Epithelial cell of prostate (primary cell): Measurements from ENCODE around the gene CLASP1.
A peak's percentile ranks its signal among the peaks of the same experiment; 100 is the strongest.

ENCODE experiments used
- DNase-seq: peaks from one replicate; pipeline ENCODE4 v3.0.0-alpha.2; 2011; ENCODE audit warnings: low read depth, low spot score
- H3K27ac ChIP-seq: fragments of 450-650 bp; 2 replicates; pipeline ENCODE4 v1.5.1; 2017; ENCODE audit warnings: mild to moderate bottlenecking

Gene CLASP1

DNA sequence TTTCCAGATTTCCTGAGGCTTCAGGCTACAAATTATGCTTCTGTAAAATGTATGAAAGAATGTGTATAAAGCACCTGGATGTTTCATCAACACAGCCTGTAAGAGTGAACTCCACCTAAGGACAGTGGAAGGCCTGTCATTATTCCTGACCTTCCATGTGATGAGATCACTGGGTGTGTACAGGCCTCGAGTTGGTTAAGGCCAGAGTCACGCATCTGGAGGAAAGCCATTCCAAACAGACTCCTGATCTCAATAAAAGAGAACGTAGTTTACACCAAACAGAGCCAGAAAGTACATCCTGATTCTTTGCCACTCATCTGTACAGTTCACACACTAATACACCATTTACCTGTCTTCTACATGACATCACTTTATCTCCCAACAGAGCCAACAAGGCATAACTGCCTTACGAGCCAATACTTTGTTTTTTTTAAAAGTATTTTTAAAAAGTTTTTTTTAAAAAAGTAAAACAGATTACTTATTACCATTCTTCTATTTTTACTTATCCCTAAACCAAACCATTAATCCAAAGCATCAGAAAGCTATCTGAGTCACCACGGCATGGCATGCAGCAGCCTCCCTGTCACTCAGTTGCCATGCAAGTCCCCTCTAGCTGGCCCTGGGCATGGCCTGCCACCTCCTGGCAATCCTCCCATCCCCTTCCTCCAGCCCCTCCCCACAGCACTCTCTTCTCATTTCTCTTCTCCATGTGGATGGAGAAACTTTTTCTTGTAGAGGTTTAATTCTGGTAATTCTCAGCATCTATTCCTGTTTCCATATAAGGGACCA is 285.4 kb downstream of the CLASP1 start:
- H3K27ac ChIP-seq: peak overlapping the region; percentile 80
- peak; percentile 68 for DNase-seq

DNA sequence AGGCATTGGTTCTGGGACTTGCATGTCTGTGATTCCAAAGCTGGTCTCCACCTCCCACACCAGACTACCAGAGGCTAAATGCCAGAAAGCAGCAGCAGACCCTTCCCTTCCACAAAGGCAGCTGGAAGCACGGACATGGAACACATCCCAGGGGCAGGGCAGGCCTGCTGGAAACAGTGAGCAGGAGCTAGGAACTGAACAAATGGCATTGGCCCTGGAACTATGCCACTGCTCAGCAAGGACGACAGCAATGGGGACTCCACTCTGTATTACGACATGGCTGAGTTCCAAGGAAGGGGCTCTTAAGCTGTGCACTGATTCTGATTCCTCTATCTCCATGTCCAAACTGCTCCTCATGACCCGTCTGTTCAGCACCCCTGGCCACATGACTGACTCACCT is 286.5 kb downstream of the CLASP1 start:
- H3K27ac ChIP-seq: peak overlapping the region; percentile 80
- no peak for DNase-seq

DNA sequence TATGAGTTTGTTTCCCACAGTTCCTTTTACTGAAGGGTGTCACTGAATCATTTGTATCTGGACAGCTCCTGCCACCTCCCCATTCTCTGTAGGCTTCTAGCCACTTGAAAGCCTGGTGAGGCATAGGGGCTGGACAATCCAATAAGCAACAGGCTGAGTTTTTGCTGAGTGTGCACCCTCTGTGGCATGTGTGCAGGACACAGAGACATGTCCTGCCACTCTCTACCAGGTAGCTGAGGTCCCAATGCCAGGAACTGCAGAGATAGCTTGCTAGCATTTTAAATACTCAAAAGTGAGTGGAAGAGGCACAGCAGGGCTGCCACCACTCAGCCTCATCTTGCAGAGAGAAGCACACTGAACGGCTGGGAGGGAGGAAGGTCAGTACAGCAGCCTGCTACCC is 287.0 kb downstream of the CLASP1 start:
- no peak overlapping the region for H3K27ac ChIP-seq
- DNase-seq: no peak

DNA sequence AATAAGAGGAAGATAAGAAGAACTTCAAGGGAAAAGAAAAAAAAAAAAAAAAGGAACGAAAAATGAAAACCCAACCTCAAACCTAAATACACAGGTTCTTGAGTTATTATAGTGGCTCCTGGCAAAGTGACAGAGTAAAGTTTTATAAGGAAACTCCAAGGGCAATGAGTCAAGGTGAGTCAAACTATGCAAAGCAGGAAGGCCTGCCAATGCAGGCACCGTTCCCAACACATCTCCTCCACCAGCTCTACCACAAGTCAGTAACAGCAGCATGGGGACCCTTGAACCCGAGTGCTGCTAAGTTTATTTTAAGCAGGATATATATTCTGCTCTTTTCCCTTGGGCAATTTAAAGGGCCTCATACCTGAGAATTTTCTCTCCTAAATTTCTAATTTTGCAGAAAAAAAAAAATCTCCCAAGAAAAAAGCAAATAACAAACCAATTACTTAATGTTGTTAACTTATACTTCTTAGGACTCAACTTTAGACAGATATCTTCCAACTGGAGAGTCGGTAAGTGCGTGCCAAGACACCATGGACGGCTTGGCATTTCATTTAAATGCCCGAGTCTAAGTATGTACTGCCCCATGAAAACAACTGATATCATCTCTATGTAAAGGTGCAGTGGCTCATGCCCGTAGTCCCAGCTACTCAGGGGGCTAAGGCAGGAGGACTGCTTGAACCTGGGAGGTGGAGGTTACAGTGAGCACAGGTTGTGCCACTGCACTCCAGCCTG is 288.5 kb downstream of the CLASP1 start:
- DNase-seq: peak; percentile 68
- peak overlapping the region; percentile 42 for H3K27ac ChIP-seq

DNA sequence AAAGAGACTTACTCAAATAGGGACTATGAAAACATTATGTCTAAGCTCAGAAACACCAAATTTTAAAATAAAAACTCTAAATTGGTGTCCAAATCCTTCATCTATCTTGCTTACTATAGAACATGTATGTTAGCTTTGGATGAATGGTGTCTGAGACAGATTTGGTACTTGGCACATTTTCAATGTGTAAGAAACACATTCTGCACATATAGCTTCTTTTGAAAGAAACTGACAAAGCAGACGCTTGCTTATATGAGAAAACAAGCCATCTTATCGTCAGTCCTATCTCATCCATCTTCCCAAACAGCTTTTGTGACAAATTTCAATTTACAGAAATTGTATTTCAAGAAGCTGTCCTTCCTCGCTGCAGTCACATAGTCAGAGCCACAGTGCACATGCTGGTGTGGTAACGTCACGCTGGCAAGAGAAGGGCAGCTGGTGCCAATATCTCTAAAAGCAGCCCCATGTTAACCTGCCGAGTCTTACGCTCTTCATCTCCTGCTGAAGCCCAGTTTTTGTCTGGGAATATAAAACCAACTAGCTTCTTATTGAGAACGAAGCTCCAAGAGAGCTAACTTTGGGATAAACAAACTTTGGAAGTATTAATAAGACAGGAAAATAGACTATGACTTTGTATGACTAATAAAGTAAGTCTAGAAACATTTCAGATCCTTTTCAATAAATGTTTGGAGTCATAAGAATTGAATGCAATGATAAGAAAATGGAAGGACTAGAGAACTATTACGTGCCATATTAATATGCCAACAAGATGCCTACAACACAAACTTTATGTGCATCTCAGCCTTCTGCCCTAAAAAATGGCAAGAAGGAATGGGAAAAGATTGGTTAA is 289.3 kb downstream of the CLASP1 start:
- no peak for DNase-seq
- peak overlapping the region; percentile 42 for H3K27ac ChIP-seq

DNA sequence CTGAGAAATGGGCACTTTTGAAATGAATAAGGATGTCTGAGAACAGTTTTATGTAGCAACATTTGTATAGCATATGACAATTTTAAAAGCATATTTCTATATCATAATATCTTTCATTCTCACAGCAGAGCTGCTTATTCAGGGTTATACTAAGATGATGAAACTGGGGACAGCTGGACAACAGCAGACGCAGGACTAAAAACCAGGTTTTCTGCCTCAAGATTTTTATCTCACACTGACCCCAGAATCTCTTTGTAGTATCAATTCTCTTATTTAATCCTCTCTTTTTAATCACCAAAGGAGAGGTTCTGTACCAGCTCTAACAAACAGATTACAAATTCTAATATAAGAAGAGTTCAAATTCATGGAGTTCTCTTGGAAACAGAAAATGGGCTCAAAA is 290.1 kb downstream of the CLASP1 start:
- H3K27ac ChIP-seq: no peak overlapping the region

DNA sequence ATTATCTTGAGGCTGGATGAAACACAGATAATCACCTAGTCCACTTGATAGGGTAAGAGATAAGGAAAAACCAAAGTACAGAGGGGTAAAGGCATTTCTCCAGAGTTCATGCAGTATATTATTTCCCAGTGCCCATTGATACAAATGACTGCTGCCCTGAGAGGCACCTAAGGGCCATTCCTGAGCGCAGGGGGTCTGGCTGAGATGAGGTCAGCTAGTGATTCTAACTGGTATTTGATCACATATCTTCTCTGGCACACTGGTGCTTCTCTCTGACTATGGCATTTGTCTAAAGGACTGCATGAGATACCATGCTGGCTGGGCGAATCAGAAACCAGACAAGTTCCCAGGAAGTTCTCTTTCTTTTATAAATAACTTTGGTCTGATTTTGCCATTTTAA is 291.0 kb downstream of the CLASP1 start:
- no peak overlapping the region for H3K27ac ChIP-seq
- DNase-seq: no peak

More for the DNA sequence above, 290.1 kb downstream of the CLASP1 start:
- no peak for DNase-seq

DNA sequence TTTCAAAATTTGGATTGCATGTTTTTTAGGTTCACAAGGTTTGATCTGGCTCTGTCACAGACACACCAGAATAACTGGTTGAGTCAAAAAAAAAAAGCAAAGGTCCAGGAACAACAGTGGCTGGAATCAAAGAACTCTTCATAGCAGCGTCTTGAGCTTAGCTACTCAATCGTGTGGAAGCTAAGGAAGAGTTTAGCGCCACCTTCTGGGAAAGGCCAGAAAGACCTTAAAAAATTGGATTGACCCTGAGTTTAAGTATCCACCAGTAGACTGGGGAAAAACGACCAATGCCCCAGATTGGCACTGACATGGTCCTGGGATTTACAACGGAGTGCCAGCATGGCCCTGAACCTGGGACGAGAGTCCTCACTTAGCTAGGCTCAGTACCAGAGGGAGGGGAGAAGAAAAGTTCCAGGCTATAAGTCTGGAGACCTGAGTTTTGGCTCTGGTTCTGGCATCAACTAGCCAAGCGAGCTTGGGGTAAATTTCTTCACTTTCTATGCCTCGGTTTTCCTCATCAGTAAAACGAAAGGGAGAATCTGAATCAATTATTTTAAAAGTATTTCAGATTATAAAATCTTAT is 293.1 kb downstream of the CLASP1 start:
- DNase-seq: no peak
- H3K27ac ChIP-seq: no peak overlapping the region

DNA sequence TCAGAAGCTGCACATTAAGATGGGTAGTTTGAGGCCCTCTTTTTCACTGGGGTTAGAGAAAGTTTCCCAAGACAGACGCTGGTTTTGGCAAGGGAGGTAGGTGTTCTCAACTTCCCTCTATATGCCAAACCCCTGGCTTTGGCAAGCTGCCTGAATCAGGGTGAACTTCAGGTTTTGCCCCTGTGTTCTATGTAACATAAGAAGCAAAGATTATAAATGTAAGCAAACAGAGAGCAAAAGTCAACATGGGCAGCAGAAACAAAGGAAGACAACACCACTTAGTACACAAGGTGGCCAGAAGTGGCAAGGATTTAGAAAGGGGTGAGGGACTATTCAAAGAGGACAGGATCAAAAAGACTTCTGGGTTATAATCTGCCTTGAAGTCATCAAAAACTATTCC is 293.8 kb downstream of the CLASP1 start:
- H3K27ac ChIP-seq: no peak overlapping the region
- no peak for DNase-seq

DNA sequence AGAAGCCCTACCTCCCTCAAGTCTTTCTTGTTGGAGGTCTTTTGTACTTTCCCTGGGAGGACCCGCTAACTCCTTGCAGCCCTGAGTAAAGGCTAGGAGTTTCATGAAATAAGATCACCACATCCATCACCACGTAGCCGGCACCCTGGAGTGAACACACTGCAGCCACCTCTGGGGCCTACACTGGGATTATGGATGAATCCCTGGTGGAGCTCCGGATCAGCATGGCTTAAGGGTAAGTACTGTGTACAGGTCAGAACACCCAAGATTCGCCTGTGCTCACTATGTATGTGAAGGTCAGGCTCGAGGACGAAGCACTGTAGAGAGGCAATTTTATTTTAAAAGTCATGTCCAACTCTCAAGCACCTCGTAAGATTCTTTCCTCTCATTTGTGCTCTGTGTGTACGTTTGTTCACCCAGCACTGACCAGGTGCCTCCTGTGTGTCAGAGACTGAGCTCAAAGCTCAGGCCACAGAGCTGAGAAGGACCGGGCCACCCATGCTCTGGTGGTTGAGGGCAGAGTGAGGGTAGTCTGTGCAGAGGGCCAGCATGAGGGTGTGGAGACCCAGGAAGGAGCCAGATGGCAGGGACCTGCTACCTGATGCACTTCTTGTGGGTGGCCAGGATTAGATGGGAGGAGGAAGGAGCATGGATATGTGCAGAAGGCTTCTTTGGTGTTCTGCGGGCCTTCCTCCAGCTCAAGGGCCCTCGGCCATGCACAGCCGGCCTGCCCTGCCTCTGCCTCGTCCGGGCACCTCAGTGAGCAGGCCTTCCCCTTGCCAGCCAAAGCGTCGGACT is 297.5 kb downstream of the CLASP1 start:
- H3K27ac ChIP-seq: no peak overlapping the region
- no peak for DNase-seq

DNA sequence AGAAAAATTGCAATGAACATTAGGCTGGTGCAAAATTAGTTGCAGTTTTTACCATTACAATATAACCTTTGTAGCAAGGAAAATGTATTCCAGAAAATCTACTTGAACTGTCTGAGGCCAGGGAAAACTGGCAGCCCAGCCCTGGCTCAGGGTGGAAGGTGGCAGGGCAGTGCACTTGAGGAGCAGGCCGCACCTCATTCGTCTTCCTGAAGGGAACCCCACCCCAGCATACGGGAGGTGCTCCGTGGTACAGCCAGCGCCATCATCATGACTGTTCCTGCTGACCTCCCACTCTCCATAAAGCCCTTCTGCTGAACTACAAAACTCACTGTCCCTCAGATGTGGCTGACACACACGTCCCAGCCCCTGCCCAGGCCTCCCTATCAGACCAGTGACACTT is 298.4 kb downstream of the CLASP1 start:
- no peak overlapping the region for H3K27ac ChIP-seq
- DNase-seq: no peak

DNA sequence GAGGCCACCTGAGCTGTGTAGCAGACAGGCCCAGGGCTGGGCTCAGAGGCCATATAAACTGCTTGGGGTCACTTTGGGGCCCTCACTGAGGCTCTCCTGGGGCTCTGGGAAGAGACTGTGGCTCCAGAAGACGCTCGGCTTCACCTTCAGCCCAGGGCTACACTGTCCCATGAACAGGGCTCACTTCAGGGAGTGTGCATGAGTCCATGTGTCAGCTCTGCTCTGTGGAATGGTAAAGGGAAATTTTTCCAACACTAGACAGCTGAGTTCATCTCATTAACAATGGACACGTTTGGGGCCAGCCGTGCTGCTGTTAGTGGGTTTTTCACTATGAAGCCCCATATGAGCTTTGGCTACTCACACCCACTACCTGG is 298.9 kb downstream of the CLASP1 start:
- no peak overlapping the region for H3K27ac ChIP-seq
- DNase-seq: no peak

DNA sequence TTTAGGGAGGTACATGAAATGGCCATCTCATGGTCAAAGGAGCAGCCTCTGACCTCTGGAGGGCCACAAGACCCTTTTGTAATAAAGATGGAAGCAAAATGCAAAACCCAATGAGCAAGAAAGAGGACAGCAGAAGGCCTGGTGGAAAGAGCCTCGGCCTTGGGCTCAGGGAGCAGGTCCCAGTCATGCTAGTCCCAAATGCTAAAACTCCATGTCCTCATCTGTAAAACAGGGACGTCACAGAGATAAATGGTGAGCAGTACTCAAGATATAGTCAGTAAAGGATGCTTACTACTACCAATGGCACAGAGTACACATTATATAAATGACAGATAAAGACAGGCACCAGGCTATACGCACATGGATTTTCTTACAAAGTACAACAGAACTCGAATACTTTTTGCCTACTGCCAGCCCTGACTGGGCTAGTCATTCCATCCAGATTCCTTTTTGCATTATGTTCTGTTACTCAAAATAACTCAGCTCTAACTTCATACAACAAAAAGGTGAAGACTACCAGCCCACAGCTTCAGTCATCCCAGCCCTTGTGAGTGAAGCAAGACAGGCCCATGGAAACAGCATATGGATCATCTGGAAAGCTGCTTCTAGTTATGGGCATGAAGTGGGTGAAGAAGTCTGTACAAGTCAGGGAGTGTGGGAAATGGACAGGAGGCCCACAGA is 299.4 kb downstream of the CLASP1 start:
- no peak for DNase-seq
- H3K27ac ChIP-seq: no peak overlapping the region

DNA sequence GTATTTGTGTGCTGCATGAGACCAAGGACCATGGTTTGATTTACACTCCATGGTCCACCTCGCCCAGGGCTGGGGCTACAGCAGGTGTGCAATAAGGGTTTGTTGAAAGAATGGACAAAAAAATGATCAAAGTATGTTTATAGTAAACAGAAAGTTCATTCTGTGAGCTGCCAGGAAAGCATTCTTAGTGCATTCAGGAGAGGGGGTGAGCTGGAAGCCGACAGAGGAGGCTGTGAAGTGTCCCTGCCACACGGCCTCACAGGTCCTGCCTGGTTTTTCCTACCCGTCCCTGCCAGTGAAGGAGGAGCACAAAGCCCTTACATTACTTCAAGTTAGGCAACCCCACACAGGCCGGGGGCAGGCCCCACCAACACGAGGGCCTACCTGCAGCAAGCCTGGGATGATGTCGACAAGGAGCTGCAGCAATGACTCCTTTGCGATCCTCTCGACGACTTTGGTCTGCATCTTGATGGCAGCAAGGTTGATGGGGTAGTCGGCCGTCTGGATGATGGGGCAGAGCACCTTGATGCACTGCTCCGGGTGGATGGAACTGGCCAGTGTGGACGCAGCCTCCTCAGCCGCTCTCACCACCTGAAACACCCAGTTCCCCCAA is 301.0 kb downstream of the CLASP1 start:
- no peak overlapping the region for H3K27ac ChIP-seq
- DNase-seq: no peak

DNA sequence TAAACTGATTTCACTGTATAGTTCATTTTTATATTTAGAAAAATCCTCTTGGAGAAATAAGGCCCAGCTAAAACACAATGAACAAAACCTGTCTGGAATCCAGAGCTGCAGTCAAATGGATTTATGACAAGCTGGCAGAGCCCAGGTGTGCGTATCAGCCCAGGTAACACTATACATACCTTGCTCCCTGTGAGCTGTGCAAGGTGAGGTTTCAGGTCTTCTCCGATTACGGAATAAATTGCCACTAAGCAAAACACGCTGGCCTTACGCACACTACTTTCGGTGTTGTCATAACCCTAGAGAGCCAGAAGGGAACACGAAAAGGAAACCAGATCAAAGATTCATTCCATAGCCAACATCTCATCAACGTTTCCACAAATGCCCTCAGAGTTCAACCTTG is 302.4 kb downstream of the CLASP1 start:
- no peak for DNase-seq

DNA sequence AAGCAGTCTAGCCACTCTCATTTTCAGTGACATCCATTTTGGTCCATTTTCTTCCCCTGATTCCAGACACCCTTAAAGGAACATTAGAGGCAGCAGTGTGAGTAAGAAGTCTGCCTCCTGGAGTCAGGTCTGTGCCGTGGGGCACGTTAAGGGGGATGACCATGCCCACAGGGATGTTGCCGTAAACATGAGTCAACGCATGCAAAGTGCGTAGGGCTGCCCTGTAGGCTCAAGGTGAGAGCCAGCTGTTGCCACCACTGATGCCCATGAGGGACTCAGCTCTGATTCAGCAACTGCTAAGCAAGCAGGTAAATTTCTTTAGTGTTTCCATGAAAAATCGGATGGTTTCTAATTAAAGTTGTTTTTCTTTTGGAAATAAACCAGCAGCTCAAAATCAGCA is 302.9 kb downstream of the CLASP1 start:
- peak; percentile 54 for DNase-seq
- H3K27ac ChIP-seq: peak overlapping the region; percentile 50

More for the DNA sequence above, 302.4 kb downstream of the CLASP1 start:
- peak overlapping the region; percentile 50 for H3K27ac ChIP-seq

DNA sequence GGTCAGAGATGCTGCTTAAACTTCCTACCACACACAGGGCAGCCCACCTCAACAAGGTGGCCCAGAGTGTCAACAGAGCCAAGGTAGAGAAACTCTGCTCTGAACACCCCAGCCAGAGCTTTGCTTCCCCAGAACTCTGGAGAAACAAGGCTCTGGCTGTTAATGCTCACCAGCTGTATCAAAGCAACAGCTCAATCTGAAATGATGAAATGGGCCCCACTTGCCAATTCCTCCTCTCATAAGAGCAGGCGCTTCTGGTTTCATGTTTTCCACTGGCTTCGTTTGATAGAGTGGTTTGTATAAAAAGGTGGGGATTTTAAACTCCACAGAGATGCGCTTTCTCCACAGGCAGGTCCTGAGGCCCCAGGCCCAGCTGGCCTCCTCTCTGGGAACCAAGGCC is 303.4 kb downstream of the CLASP1 start:
- peak overlapping the region; percentile 50 for H3K27ac ChIP-seq
- DNase-seq: no peak

DNA sequence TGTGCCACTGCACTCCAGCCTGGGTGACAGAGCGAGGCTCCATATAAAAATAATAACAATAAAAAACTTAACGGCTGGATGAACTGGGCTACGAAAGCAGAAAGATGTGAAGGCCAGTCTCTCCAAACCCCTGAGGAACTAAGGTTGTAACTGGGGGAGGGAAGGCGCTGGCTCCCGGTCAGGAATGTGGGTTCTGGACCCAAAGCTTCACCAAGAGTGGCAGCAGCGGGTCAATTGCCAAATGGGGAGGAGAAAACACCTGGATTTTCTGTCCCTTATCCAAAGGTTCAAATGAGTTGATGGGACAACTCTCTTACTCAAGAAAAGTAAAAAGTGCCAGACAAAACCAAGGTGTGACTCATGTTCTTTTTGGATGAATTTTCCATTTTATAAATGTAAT is 304.2 kb downstream of the CLASP1 start:
- H3K27ac ChIP-seq: no peak overlapping the region
- no peak for DNase-seq
